ENCODE results near the gene ADCY2.

ADCY2 gene

GRCh38 chr5:7367780-7368179, 28.2 kb upstream of the ADCY2 start:
- no peak for TF ChIP-seq CTCF (IDR thresholded peaks at IDR 0.05; ENCODE audit: borderline replicate concordance, insufficient read depth, low read depth, low read length)

GRCh38 chr5:7372399-7372798, 23.5 kb upstream of the ADCY2 start:
- H3K4me3 ChIP-seq (ENCODE audit: low read depth, low read length) = no peak overlapping the region

More at GRCh38 chr5:7367780-7368179, 28.2 kb upstream of the ADCY2 start:
- no peak overlapping the region for H3K4me3 ChIP-seq (ENCODE audit: low read depth, low read length)

GRCh38 chr5:7374186-7374585, 21.8 kb upstream of the ADCY2 start:
- no peak for TF ChIP-seq CTCF (IDR thresholded peaks at IDR 0.05; ENCODE audit: borderline replicate concordance, insufficient read depth, low read depth, low read length)
- H3K4me3 ChIP-seq (ENCODE audit: low read depth, low read length) = no peak overlapping the region

More at GRCh38 chr5:7372399-7372798, 23.5 kb upstream of the ADCY2 start:
- TF ChIP-seq CTCF (IDR thresholded peaks at IDR 0.05; ENCODE audit: borderline replicate concordance, insufficient read depth, low read depth, low read length) = no peak

- TF ChIP-seq CTCF (IDR thresholded peaks at IDR 0.05; ENCODE audit: borderline replicate concordance, insufficient read depth, low read depth, low read length) = no peak
- H3K4me3 ChIP-seq (ENCODE audit: low read depth, low read length) = no peak overlapping the region
These were observed 20.5 kb upstream of the ADCY2 start for GRCh38 chr5:7375457-7375856.

- no peak overlapping the region for H3K4me3 ChIP-seq (ENCODE audit: low read depth, low read length)
- TF ChIP-seq CTCF (IDR thresholded peaks at IDR 0.05; ENCODE audit: borderline replicate concordance, insufficient read depth, low read depth, low read length) = no peak
These were observed 19.1 kb upstream of the ADCY2 start for GRCh38 chr5:7376871-7377270.

GRCh38 chr5:7377761-7378160, 18.2 kb upstream of the ADCY2 start:
- TF ChIP-seq CTCF (IDR thresholded peaks at IDR 0.05; ENCODE audit: borderline replicate concordance, insufficient read depth, low read depth, low read length) = no peak
- H3K4me3 ChIP-seq (ENCODE audit: low read depth, low read length) = no peak overlapping the region

- TF ChIP-seq CTCF (IDR thresholded peaks at IDR 0.05; ENCODE audit: borderline replicate concordance, insufficient read depth, low read depth, low read length) = no peak
- no peak overlapping the region for H3K4me3 ChIP-seq (ENCODE audit: low read depth, low read length)
These were observed 13.3 kb upstream of the ADCY2 start for GRCh38 chr5:7382588-7382987.
